ENCODE results near the gene CNRIP1. TPM values are rescaled to one million over a fixed set of nuclear protein-coding genes. Genes with fewer than 3 reads are reported as not detected.
"Not testable (repeated sequence)": the region's sequence is repeated elsewhere in the genome, so short reads cannot be mapped to it uniquely, and the experiment has no call there.

The CNRIP1 gene
- total RNA-seq, 1 experiment from 2014 or later: 33.4 TPM

GRCh38 chr2:68311033-68311432, 8.7 kb downstream of the CNRIP1 start:
- no peaks in the 10 kb centered on the region for H3K27me3 ChIP-seq
- 0 out of 2 replicates have a peak, but pooled peaks cover 2% of the 10 kb centered on the region for H3K9me3 ChIP-seq
- H3K4me3 ChIP-seq: no peak overlapping the region
- DNase-seq: no peak
- H3K36me3 ChIP-seq: peaks cover 35% of the 10 kb centered on the region

GRCh38 chr2:68309426-68309825, 10.3 kb downstream of the CNRIP1 start:
- 0 out of 2 replicates have a peak, but pooled peaks cover 2% of the 10 kb centered on the region for H3K9me3 ChIP-seq
- no peak for DNase-seq
- peaks cover 21% of the 10 kb centered on the region for H3K36me3 ChIP-seq
- no peaks in the 10 kb centered on the region for H3K27me3 ChIP-seq
- H3K4me3 ChIP-seq: no peak overlapping the region

GRCh38 chr2:68303902-68304272, 15.9 kb downstream of the CNRIP1 start:
- H3K4me3 ChIP-seq, H3K27me3 ChIP-seq, H3K9me3 ChIP-seq, H3K36me3 ChIP-seq, DNase-seq: not testable (repeated sequence)

GRCh38 chr2:68303033-68303901, 16.5 kb downstream of the CNRIP1 start:
- Histone ChIP-seq H3K27me3 (no peaks in the 10 kb centered on the region), H3K9me3 (no peaks in the 10 kb centered on the region), H3K4me3 (no peak overlapping the region), H3K36me3 (peaks cover 4% of the 10 kb centered on the region; the same call in 1 of the 2 replicates)
- DNase-seq: no peak

- Histone ChIP-seq H3K36me3 (peaks cover 4% of the 10 kb centered on the region; the same call in 1 of the 2 replicates), H3K27me3 (no peaks in the 10 kb centered on the region), H3K9me3 (no peaks in the 10 kb centered on the region), H3K4me3 (no peak overlapping the region)
- DNase-seq: no peak
These were observed 17.4 kb downstream of the CNRIP1 start for GRCh38 chr2:68302281-68302875.

GRCh38 chr2:68295516-68295915, 24.2 kb downstream of the CNRIP1 start:
- Histone ChIP-seq H3K4me3 (no peak overlapping the region), H3K9me3 (no peaks in the 10 kb centered on the region), H3K27me3 (no peaks in the 10 kb centered on the region), H3K36me3 (no peaks in the 10 kb centered on the region; the same call in 1 of the 2 replicates)
- DNase-seq: no peak

- no peaks in the 10 kb centered on the region for H3K9me3 ChIP-seq
- no peaks in the 10 kb centered on the region for H3K27me3 ChIP-seq
- no peak overlapping the region for H3K4me3 ChIP-seq
- H3K36me3 ChIP-seq: no peaks in the 10 kb centered on the region; the same call in 1 of the 2 replicates
- no peak for DNase-seq
These were observed 24.8 kb downstream of the CNRIP1 start for GRCh38 chr2:68294913-68295312.

- Histone ChIP-seq H3K27me3 (no peaks in the 10 kb centered on the region), H3K9me3 (no peaks in the 10 kb centered on the region), H3K4me3 (no peak overlapping the region), H3K36me3 (no peaks in the 10 kb centered on the region)
- no peak for DNase-seq
These were observed 25.6 kb downstream of the CNRIP1 start for GRCh38 chr2:68294187-68294586.

- Histone ChIP-seq H3K9me3 (no peaks in the 10 kb centered on the region), H3K27me3 (no peaks in the 10 kb centered on the region), H3K36me3 (no peaks in the 10 kb centered on the region), H3K4me3 (no peak overlapping the region)
- DNase-seq: no peak
These were observed 26.0 kb downstream of the CNRIP1 start for GRCh38 chr2:68293755-68294154.

GRCh38 chr2:68293024-68293423, 26.7 kb downstream of the CNRIP1 start:
- H3K4me3 ChIP-seq: no peak overlapping the region
- no peaks in the 10 kb centered on the region for H3K9me3 ChIP-seq
- DNase-seq: no peak
- no peaks in the 10 kb centered on the region for H3K27me3 ChIP-seq
- H3K36me3 ChIP-seq: no peaks in the 10 kb centered on the region

GRCh38 chr2:68292108-68292710, 27.5 kb downstream of the CNRIP1 start:
- Histone ChIP-seq H3K9me3 (no peaks in the 10 kb centered on the region), H3K27me3 (no peaks in the 10 kb centered on the region), H3K36me3 (no peaks in the 10 kb centered on the region), H3K4me3 (no peak overlapping the region)
- DNase-seq: no peak

- Histone ChIP-seq H3K9me3 (no peaks in the 10 kb centered on the region), H3K36me3 (no peaks in the 10 kb centered on the region), H3K27me3 (no peaks in the 10 kb centered on the region), H3K4me3 (no peak overlapping the region)
- no peak for DNase-seq
These were observed 28.4 kb downstream of the CNRIP1 start for GRCh38 chr2:68291314-68291713.

- Histone ChIP-seq H3K4me3 (no peak overlapping the region), H3K9me3 (no peaks in the 10 kb centered on the region), H3K36me3 (no peaks in the 10 kb centered on the region), H3K27me3 (no peaks in the 10 kb centered on the region; the same call in 1 of the 2 replicates)
- no peak for DNase-seq
These were observed 28.8 kb downstream of the CNRIP1 start for GRCh38 chr2:68290901-68291300.

- Histone ChIP-seq H3K36me3 (no peaks in the 10 kb centered on the region), H3K27me3 (no peaks in the 10 kb centered on the region; the same call in 1 of the 2 replicates), H3K4me3 (no peak overlapping the region), H3K9me3 (no peaks in the 10 kb centered on the region)
- no peak for DNase-seq
These were observed 31.9 kb downstream of the CNRIP1 start for GRCh38 chr2:68287580-68288441.

- Histone ChIP-seq H3K36me3 (no peaks in the 10 kb centered on the region), H3K4me3 (no peak overlapping the region), H3K27me3 (no peaks in the 10 kb centered on the region; the same call in 1 of the 2 replicates), H3K9me3 (no peaks in the 10 kb centered on the region)
- DNase-seq: peak; percentile 21
These were observed 34.9 kb downstream of the CNRIP1 start for GRCh38 chr2:68284896-68285295.

GRCh38 chr2:68283419-68283812, 36.3 kb downstream of the CNRIP1 start:
- no peaks in the 10 kb centered on the region for H3K36me3 ChIP-seq
- no peak overlapping the region for H3K4me3 ChIP-seq
- H3K9me3 ChIP-seq: peaks cover 4% of the 10 kb centered on the region; the same call in 1 of the 2 replicates
- H3K27me3 ChIP-seq: no peaks in the 10 kb centered on the region; the same call in 1 of the 2 replicates
- DNase-seq: no peak

All from MG63 (cell line).